Liver (tissue), 3 donors: ENCODE data around the gene FAM217A.

Experiments used
- CTCF ChIP-seq: fragments of 150-350 bp; IDR thresholded peaks from 2 replicates; pipeline ENCODE4 v1.5.1; 2017; ENCODE audit warnings: improper control_type of control experiment, low read depth, low read length; ENCODE audit not compliant: missing input control
- FOXA1 ChIP-seq: IDR thresholded peaks from 2 replicates; pipeline ENCODE4 v1.6.1; 2016; ENCODE audit warnings: antibody characterized with exemption
- GABPA ChIP-seq, 2 donors: IDR thresholded peaks in 1 of 2; conservative IDR thresholded peaks in 1 of 2; 2 replicates each; pipeline ENCODE4 v1.6.1; 2016; ENCODE audit warnings: antibody characterized with exemption in 2 of 2, mild to moderate bottlenecking in 1 of 2, moderate library complexity in 1 of 2
- RAD21 ChIP-seq, 2 donors: IDR thresholded peaks; 2 replicates each; pipeline ENCODE4 v1.6.1; 2016; ENCODE audit warnings: antibody characterized with exemption in 2 of 2, mild to moderate bottlenecking in 2 of 2
- TAF1 ChIP-seq: conservative IDR thresholded peaks from 2 replicates; pipeline ENCODE4 v1.6.1; 2016; ENCODE audit warnings: antibody characterized with exemption, mild to moderate bottlenecking
- YY1 ChIP-seq: IDR thresholded peaks from 2 replicates; pipeline ENCODE4 v1.6.1; 2016; ENCODE audit warnings: antibody characterized with exemption, mild to moderate bottlenecking
- TF ChIP-seq, protein P1 (sequence below): IDR thresholded peaks from 2 replicates; pipeline ENCODE4 v1.6.1; 2016; ENCODE audit warnings: antibody characterized with exemption, mild to moderate bottlenecking
- donor health status: healthy.
- donor health status: healthy.

GRCh38 chr6:4039348-4039747, 39.6 kb downstream of the FAM217A start:
- TF ChIP-seq YY1 (no peak), RAD21 (IDR thresholded peaks at IDR 0.05) (no peak), CTCF (no peak), TAF1 (no peak), FOXA1 (no peak), GABPA (IDR thresholded peaks at IDR 0.05 in 1 of 2, conservative IDR thresholded peaks at IDR 0.05 in 1 of 2) (no peak)
- TF ChIP-seq, protein P1, sequence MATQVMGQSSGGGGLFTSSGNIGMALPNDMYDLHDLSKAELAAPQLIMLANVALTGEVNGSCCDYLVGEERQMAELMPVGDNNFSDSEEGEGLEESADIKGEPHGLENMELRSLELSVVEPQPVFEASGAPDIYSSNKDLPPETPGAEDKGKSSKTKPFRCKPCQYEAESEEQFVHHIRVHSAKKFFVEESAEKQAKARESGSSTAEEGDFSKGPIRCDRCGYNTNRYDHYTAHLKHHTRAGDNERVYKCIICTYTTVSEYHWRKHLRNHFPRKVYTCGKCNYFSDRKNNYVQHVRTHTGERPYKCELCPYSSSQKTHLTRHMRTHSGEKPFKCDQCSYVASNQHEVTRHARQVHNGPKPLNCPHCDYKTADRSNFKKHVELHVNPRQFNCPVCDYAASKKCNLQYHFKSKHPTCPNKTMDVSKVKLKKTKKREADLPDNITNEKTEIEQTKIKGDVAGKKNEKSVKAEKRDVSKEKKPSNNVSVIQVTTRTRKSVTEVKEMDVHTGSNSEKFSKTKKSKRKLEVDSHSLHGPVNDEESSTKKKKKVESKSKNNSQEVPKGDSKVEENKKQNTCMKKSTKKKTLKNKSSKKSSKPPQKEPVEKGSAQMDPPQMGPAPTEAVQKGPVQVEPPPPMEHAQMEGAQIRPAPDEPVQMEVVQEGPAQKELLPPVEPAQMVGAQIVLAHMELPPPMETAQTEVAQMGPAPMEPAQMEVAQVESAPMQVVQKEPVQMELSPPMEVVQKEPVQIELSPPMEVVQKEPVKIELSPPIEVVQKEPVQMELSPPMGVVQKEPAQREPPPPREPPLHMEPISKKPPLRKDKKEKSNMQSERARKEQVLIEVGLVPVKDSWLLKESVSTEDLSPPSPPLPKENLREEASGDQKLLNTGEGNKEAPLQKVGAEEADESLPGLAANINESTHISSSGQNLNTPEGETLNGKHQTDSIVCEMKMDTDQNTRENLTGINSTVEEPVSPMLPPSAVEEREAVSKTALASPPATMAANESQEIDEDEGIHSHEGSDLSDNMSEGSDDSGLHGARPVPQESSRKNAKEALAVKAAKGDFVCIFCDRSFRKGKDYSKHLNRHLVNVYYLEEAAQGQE: no peak
